GM12878 (cell line): Measurements from ENCODE around the gene TP63. TPM values are rescaled to one million over a fixed set of nuclear protein-coding genes. Genes with fewer than 3 reads are reported as not detected.

Experiments used
- ATAC-seq: fragments of 200-7000 bp; cut with Tn5 transposase; 3 replicates; pipeline ENCODE4 v1.9.1; 2020; ENCODE audit warnings: mild to moderate bottlenecking, moderate library complexity
- BruUV-seq: library from RNA; stranded (reverse); fragments of 400-500 nt; replicated peaks from 2 replicates; lab custom pipeline; 2021; lab: Mats Ljungman, UMichigan
- CTCF ChIA-PET: fragments of 300-600 bp; sonication (Branson Sonifier 250); formaldehyde crosslinking; extraction: SDS; loops from one replicate; lab custom pipeline; 2021; ENCODE audit warnings: inconsistent platforms; lab: Yijun Ruan, JAX
- POLR2A ChIA-PET: fragments of 350-600 bp; formaldehyde crosslinking; extraction: SDS; loops from one replicate; lab custom pipeline; 2021; ENCODE audit warnings: inconsistent platforms; lab: Charles Lee
- RAD21 ChIA-PET: fragments of 300-600 bp; sonication (Branson Sonifier 250); formaldehyde crosslinking; loops from one replicate; lab custom pipeline; 2023; ENCODE audit warnings: antibody characterized with exemption; ENCODE audit not compliant: unreplicated experiment; lab: Charles Lee
- SMC1A ChIA-PET: fragments of 300-600 bp; sonication (Branson Sonifier 250); formaldehyde crosslinking; loops from one replicate; lab custom pipeline; 2023; ENCODE audit not compliant: unreplicated experiment, uncharacterized antibody; lab: Charles Lee
- DNase-seq: peaks from one replicate; pipeline ENCODE4 v3.0.0-alpha.2; 2011; ENCODE audit warnings: low read depth, low spot score
- FAIRE-seq: peaks from 3 replicates; lab custom pipeline; 2011; peaks lifted over from hg19 to GRCh38; lab: Jason Lieb, UNC
- H2AFZ ChIP-seq: 2 replicates; pipeline ENCODE4 v1.6.0; 2011; ENCODE audit warnings: low read depth, low read length, control low read depth; ENCODE audit not compliant: control insufficient read depth
- H3K27ac ChIP-seq: 2 replicates; pipeline ENCODE4 v1.5.1; 2011; ENCODE audit warnings: control low read depth; ENCODE audit not compliant: control insufficient read depth, insufficient read depth
- H3K27me3 ChIP-seq, 2 experiments: replicated peaks in 1 of 2; 2 replicates each; pipeline versions ENCODE4 v1.6.0 to v1.6.1; 2011; ENCODE audit warnings: low read length in 1 of 2; ENCODE audit not compliant: control insufficient read depth in 2 of 2, insufficient read depth in 2 of 2
- H3K36me3 ChIP-seq, 2 experiments: 2 replicates each; pipeline ENCODE4 v1.5.1; 2011; ENCODE audit warnings: low read length in 1 of 2; ENCODE audit not compliant: control insufficient read depth in 2 of 2, insufficient read depth in 2 of 2
- H3K4me1 ChIP-seq: 2 replicates; pipeline ENCODE4 v1.6.1; 2011; ENCODE audit warnings: mild to moderate bottlenecking, low read length, moderate library complexity, mixed read lengths; ENCODE audit not compliant: control insufficient read depth, insufficient read depth
- H3K4me2 ChIP-seq: 2 replicates; pipeline ENCODE4 v1.6.0; 2011; ENCODE audit warnings: control low read depth; ENCODE audit not compliant: control insufficient read depth, insufficient read depth
- H3K4me3 ChIP-seq: fragments of 200-600 bp; sonication (generic); 2 replicates; pipeline ENCODE4 v1.5.1; 2016
- H3K79me2 ChIP-seq: 2 replicates; pipeline ENCODE4 v1.6.0; 2011; ENCODE audit warnings: low read length; ENCODE audit not compliant: control insufficient read depth, insufficient read depth
- H3K9ac ChIP-seq: 2 replicates; pipeline ENCODE4 v1.8.0; 2011; ENCODE audit warnings: low read length, control low read depth, mixed read lengths; ENCODE audit not compliant: control insufficient read depth, insufficient read depth
- H3K9me3 ChIP-seq: replicated peaks from 3 replicates; pipeline ENCODE4 v1.5.1; 2011; ENCODE audit warnings: mild to moderate bottlenecking, low read length; ENCODE audit not compliant: control insufficient read depth, insufficient read depth
- H4K20me1 ChIP-seq: 2 replicates; pipeline ENCODE4 v1.6.0; 2011; ENCODE audit not compliant: control insufficient read depth, insufficient read depth
- CREB1 ChIP-seq: IDR thresholded peaks from 2 replicates; pipeline ENCODE4 v1.6.1; 2012; ENCODE audit warnings: low read depth, mild to moderate bottlenecking, inconsistent platforms
- GATAD2B ChIP-seq: fragments of 450-650 bp; conservative IDR thresholded peaks from 2 replicates; pipeline ENCODE4 v1.6.1; 2017; ENCODE audit warnings: low read depth, mild to moderate bottlenecking, moderate library complexity
- NR2C2 ChIP-seq: IDR thresholded peaks from 2 replicates; pipeline ENCODE4 v1.6.1; 2011; ENCODE audit warnings: borderline replicate concordance, low read depth; ENCODE audit not compliant: control insufficient read depth, insufficient read length
- PML ChIP-seq: IDR thresholded peaks from 2 replicates; pipeline ENCODE4 v1.6.1; 2012; ENCODE audit warnings: low read length, inconsistent platforms
- RAD21 ChIP-seq: IDR thresholded peaks from 2 replicates; pipeline ENCODE4 v1.6.1; 2011; ENCODE audit warnings: mild to moderate bottlenecking, low read depth, low read length, moderate library complexity; ENCODE audit not compliant: insufficient read depth
- SREBF1 ChIP-seq: IDR thresholded peaks from 2 replicates; pipeline ENCODE4 v1.6.1; 2012; ENCODE audit warnings: mild to moderate bottlenecking, low read length
- STAT3 ChIP-seq: IDR thresholded peaks from 2 replicates; pipeline ENCODE4 v1.6.1; 2011; ENCODE audit warnings: low read depth, low read length, improper control_type of control experiment
- USF1 ChIP-seq: IDR thresholded peaks from 2 replicates; pipeline ENCODE4 v1.6.1; 2011; ENCODE audit warnings: borderline replicate concordance, low read depth, mild to moderate bottlenecking, moderate library complexity, mixed read lengths, low read length; ENCODE audit not compliant: insufficient read depth; ENCODE audit errors: extremely low read length
- YBX1 ChIP-seq: fragments of 450-650 bp; IDR thresholded peaks from 2 replicates; pipeline ENCODE4 v1.6.1; 2016; ENCODE audit warnings: antibody characterized with exemption
- ZBED1 ChIP-seq: IDR thresholded peaks from 2 replicates; pipeline ENCODE4 v1.6.1; 2016; ENCODE audit warnings: borderline replicate concordance
- WGBS: methylation state at CpG from one replicate; pipeline ENCODE4 v1.1.6; 2016; ENCODE audit warnings: low lambda C conversion rate; ENCODE audit not compliant: insufficient replicate concordance, insufficient coverage; ENCODE audit errors: missing lambda C conversion rate; 5-methylcytosine and 5-hydroxymethylcytosine counted together
- in situ Hi-C: fragments of 300-500 bp; cut with MboI; formaldehyde crosslinking; loops from 9 replicates; pipeline ENCODE4 v1.14.3; 2018; ENCODE audit warnings: mixed read lengths
- intact Hi-C: fragments of 100-400 bp; cut with micrococcal nuclease; formaldehyde crosslinking; loops from one replicate; pipeline ENCODE4 v1.14.2; 2022; ENCODE audit not compliant: unreplicated experiment
- polyA plus RNA-seq, 11 experiments: library from polyadenylated mRNA; depleted of rRNA in 4 of 11; unstranded in 6 of 11; stranded (reverse) in 5 of 11; fragments of >200 nt; fragmentation: Nextera tagmentation in 4 of 11; fragmentation: Illumina TruSeq in 1 of 11; extraction: Ambion mirVana in 4 of 11; extraction: Trizol in 1 of 11; gene quantifications; 1 replicate in 1 of 11; 2 replicates in 10 of 11; pipeline versions ENCODE4 v1.2.1 to v1.2.3, GENCODE V29; 2011 to 2016; ENCODE audit warnings: inconsistent platforms in 2 of 11, missing spikeins in 2 of 11, low read depth in 1 of 11
- total RNA-seq, 4 experiments: library from RNA; depleted of rRNA in 3 of 4; stranded (reverse); fragments of >200 nt in 3 of 4; fragmentation: Illumina TruSeq in 1 of 4; extraction: Trizol in 1 of 4; gene quantifications; 2 replicates each; pipeline versions ENCODE4 v1.2.1 to v1.2.3, GENCODE V29; 2013 to 2021
- TF ChIP-seq, protein P1 (sequence below): fragments of 150-350 bp; IDR thresholded peaks from 2 replicates; pipeline ENCODE4 v1.6.1; 2016; ENCODE audit warnings: low read depth, low read length
- TF ChIP-seq, protein P2 (sequence below): fragments of 450-650 bp; formaldehyde crosslinking; IDR thresholded peaks from 2 replicates; pipeline ENCODE4 v1.5.0; 2022; ENCODE audit warnings: mild to moderate bottlenecking, missing genetic modification characterization

Gene TP63
- total and polyA plus RNA-seq, 10 of the 15 experiments (the other 5 are each of a cell fraction or from before 2014, with no cell fraction given): 1.4 to 10.8 (median 6.2) TPM

GRCh38 chr3:189597918-189598317, 33.3 kb upstream of the TP63 start:
- DNase-seq: no peak
- in situ Hi-C loops (no loop called here), intact Hi-C loops (no loop called here)
- TF ChIP-seq, protein P1, sequence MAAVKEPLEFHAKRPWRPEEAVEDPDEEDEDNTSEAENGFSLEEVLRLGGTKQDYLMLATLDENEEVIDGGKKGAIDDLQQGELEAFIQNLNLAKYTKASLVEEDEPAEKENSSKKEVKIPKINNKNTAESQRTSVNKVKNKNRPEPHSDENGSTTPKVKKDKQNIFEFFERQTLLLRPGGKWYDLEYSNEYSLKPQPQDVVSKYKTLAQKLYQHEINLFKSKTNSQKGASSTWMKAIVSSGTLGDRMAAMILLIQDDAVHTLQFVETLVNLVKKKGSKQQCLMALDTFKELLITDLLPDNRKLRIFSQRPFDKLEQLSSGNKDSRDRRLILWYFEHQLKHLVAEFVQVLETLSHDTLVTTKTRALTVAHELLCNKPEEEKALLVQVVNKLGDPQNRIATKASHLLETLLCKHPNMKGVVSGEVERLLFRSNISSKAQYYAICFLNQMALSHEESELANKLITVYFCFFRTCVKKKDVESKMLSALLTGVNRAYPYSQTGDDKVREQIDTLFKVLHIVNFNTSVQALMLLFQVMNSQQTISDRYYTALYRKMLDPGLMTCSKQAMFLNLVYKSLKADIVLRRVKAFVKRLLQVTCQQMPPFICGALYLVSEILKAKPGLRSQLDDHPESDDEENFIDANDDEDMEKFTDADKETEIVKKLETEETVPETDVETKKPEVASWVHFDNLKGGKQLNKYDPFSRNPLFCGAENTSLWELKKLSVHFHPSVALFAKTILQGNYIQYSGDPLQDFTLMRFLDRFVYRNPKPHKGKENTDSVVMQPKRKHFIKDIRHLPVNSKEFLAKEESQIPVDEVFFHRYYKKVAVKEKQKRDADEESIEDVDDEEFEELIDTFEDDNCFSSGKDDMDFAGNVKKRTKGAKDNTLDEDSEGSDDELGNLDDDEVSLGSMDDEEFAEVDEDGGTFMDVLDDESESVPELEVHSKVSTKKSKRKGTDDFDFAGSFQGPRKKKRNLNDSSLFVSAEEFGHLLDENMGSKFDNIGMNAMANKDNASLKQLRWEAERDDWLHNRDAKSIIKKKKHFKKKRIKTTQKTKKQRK: no peak
- no peak for TF ChIP-seq SREBF1
- TF ChIP-seq NR2C2: no peak
- no peak for TF ChIP-seq PML
- no peak for TF ChIP-seq CREB1
- TF ChIP-seq GATAD2B: no peak
- no peak for TF ChIP-seq ZBED1
- TF ChIP-seq, protein P2, sequence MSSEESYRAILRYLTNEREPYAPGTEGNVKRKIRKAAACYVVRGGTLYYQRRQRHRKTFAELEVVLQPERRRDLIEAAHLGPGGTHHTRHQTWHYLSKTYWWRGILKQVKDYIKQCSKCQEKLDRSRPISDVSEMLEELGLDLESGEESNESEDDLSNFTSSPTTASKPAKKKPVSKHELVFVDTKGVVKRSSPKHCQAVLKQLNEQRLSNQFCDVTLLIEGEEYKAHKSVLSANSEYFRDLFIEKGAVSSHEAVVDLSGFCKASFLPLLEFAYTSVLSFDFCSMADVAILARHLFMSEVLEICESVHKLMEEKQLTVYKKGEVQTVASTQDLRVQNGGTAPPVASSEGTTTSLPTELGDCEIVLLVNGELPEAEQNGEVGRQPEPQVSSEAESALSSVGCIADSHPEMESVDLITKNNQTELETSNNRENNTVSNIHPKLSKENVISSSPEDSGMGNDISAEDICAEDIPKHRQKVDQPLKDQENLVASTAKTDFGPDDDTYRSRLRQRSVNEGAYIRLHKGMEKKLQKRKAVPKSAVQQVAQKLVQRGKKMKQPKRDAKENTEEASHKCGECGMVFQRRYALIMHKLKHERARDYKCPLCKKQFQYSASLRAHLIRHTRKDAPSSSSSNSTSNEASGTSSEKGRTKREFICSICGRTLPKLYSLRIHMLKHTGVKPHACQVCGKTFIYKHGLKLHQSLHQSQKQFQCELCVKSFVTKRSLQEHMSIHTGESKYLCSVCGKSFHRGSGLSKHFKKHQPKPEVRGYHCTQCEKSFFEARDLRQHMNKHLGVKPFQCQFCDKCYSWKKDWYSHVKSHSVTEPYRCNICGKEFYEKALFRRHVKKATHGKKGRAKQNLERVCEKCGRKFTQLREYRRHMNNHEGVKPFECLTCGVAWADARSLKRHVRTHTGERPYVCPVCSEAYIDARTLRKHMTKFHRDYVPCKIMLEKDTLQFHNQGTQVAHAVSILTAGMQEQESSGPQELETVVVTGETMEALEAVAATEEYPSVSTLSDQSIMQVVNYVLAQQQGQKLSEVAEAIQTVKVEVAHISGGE (CRISPR knock-in tag): no peak
- TF ChIP-seq RAD21: no peak
- no peak for TF ChIP-seq USF1
- TF ChIP-seq YBX1: no peak
- TF ChIP-seq STAT3: no peak
- Histone ChIP-seq H2AFZ (no peak overlapping the region), H3K27me3 (no peaks in the 10 kb centered on the region), H3K4me1 (no peaks in the 10 kb centered on the region; the same call in 1 of the 2 replicates), H3K4me2 (no peak overlapping the region), H3K27ac (no peak overlapping the region), H3K79me2 (no peaks in the 10 kb centered on the region), H3K9me3 (no peaks in the 10 kb centered on the region; the same call in 2 of the 3 replicates), H4K20me1 (no peaks in the 10 kb centered on the region), H3K9ac (no peak overlapping the region), H3K4me3 (no peak overlapping the region), H3K36me3 (no peaks in the 10 kb centered on the region)
- WGBS: 46% methylated on average over 2 of the region's 2 CpGs
- ChIA-PET SMC1A (interaction anchor here (0.7 to 1.3 kb wide), 5 partner anchors 10 to 252 kb away, joined by 3 to 4 read pairs (median 3); no protein-coding TSS in a partner anchor), RAD21 (no interaction called here), POLR2A (no interaction called here), CTCF (interaction anchor here (0.6 to 1.5 kb wide), 2 partner anchors 10 to 16 kb away, joined by 3 to 4 read pairs; no protein-coding TSS in a partner anchor)
- no peak for FAIRE-seq
- no peak for ATAC-seq
- BruUV-seq: no TSS peak
